Endothelial cell of umbilical vein (primary cell): Measurements from ENCODE around the gene FRMD4A.
A peak's percentile ranks its signal among the peaks of the same experiment; 100 is the strongest.

Source experiments
- CTCF ChIP-seq, 2 donors: IDR thresholded peaks; 1 replicate in 1 of 2; 2 replicates in 1 of 2; pipeline ENCODE4 v1.5.1; 2011; ENCODE audit warnings: low read length in 2 of 2, mild to moderate bottlenecking in 2 of 2, moderate library complexity in 2 of 2, control low read depth in 1 of 2, inconsistent platforms in 1 of 2, low read depth in 1 of 2; ENCODE audit not compliant: insufficient read depth in 1 of 2; ENCODE audit errors: extremely low read depth in 1 of 2
- EZH2 ChIP-seq: IDR thresholded peaks from 2 replicates; pipeline ENCODE4 v1.6.1; 2012; ENCODE audit warnings: borderline replicate concordance, low read depth, mild to moderate bottlenecking, moderate library complexity, low read length, inconsistent platforms; ENCODE audit not compliant: severe bottlenecking
- GATA2 ChIP-seq: IDR thresholded peaks from 2 replicates; pipeline ENCODE4 v1.7.0; 2011; ENCODE audit warnings: low read depth, mild to moderate bottlenecking, moderate library complexity, mixed read lengths, low read length; ENCODE audit not compliant: insufficient read length, insufficient read depth
- MAX ChIP-seq: IDR thresholded peaks from 2 replicates; pipeline ENCODE4 v1.6.1; 2011; ENCODE audit not compliant: insufficient read depth, insufficient read length
- POLR2A ChIP-seq: IDR thresholded peaks from 2 replicates; pipeline ENCODE4 v1.6.1; 2012; ENCODE audit warnings: low read depth, mild to moderate bottlenecking, control low read depth, low read length
- POLR2AphosphoS5 ChIP-seq: IDR thresholded peaks from 2 replicates; pipeline ENCODE4 v1.6.1; 2012; ENCODE audit warnings: low read depth, mild to moderate bottlenecking, control low read depth, low read length, moderate library complexity; ENCODE audit not compliant: insufficient read depth

GRCh38 chr10:14072541-14072940, 258.2 kb downstream of the FRMD4A start:
- no peak for TF ChIP-seq CTCF (IDR thresholded peaks at IDR 0.05; ENCODE audit: extremely low read depth in 1 of 2, insufficient read depth in 1 of 2, low read depth in 1 of 2, low read length in 2 of 2)
- TF ChIP-seq POLR2AphosphoS5: peak; percentile 36
- no peak for TF ChIP-seq EZH2
- TF ChIP-seq POLR2A: no peak
- no peak for TF ChIP-seq MAX
- peak; percentile 96 for TF ChIP-seq GATA2
